Fibroblast of lung (primary cell): ENCODE results near the gene RASSF3. TPM values are rescaled to one million over a fixed set of nuclear protein-coding genes. Genes with fewer than 3 reads are reported as not detected.

Source experiments
- DNase-seq, 2 donors: peaks; one replicate each; pipeline versions ENCODE4 v3.0.0 to v3.0.0-alpha.2; 2010; ENCODE audit warnings: low read depth in 2 of 2
- H2AFZ ChIP-seq: 2 replicates; pipeline ENCODE4 v1.5.1; 2012; ENCODE audit warnings: low read length, control low read depth, inconsistent platforms
- H3K27ac ChIP-seq: 2 replicates; pipeline ENCODE4 v1.5.1; 2011; ENCODE audit warnings: low read length, control low read depth; ENCODE audit not compliant: insufficient read depth
- H3K27me3 ChIP-seq: 2 replicates; pipeline ENCODE4 v1.5.1; 2011; ENCODE audit warnings: mild to moderate bottlenecking, low read length; ENCODE audit not compliant: control insufficient read depth, insufficient read depth
- H3K36me3 ChIP-seq: 2 replicates; pipeline ENCODE4 v1.5.1; 2011; ENCODE audit warnings: low read length; ENCODE audit not compliant: control insufficient read depth, insufficient read depth
- H3K4me1 ChIP-seq: 2 replicates; pipeline ENCODE4 v1.5.1; 2011; ENCODE audit warnings: low read length; ENCODE audit not compliant: control insufficient read depth, insufficient read depth; ENCODE audit errors: extremely low read depth
- H3K4me2 ChIP-seq: 2 replicates; pipeline ENCODE4 v1.5.1; 2011; ENCODE audit warnings: low read length, control low read depth; ENCODE audit not compliant: insufficient read depth; ENCODE audit errors: extremely low read depth
- H3K4me3 ChIP-seq, 4 experiments: fragments of 200-600 bp in 1 of 4; sonication (generic) in 1 of 4; replicated peaks in 1 of 4; 2 replicates each; pipeline ENCODE4 v1.5.1; 2011 to 2016; ENCODE audit warnings: low read length in 4 of 4, low read depth in 3 of 4, mild to moderate bottlenecking in 3 of 4, control low read depth in 2 of 4, inconsistent platforms in 1 of 4, mixed read lengths in 1 of 4; ENCODE audit not compliant: insufficient read depth in 1 of 4; ENCODE audit errors: control extremely low read depth in 1 of 4
- H3K79me2 ChIP-seq: 2 replicates; pipeline ENCODE4 v1.5.1; 2012; ENCODE audit warnings: mild to moderate bottlenecking, low read length, inconsistent platforms; ENCODE audit not compliant: control insufficient read depth, insufficient read depth
- H3K9ac ChIP-seq: 2 replicates; pipeline ENCODE4 v1.5.1; 2011; ENCODE audit warnings: mild to moderate bottlenecking, low read length, control low read depth; ENCODE audit not compliant: insufficient read depth
- H3K9me3 ChIP-seq: 2 replicates; pipeline ENCODE4 v1.5.1; 2012; ENCODE audit warnings: low read depth, low read length; ENCODE audit not compliant: control insufficient read depth, insufficient read depth
- H4K20me1 ChIP-seq: 2 replicates; pipeline ENCODE4 v1.5.1; 2011; ENCODE audit warnings: low read length; ENCODE audit not compliant: control insufficient read depth, insufficient read depth; ENCODE audit errors: extremely low read depth
- EZH2 ChIP-seq: IDR thresholded peaks from 2 replicates; pipeline ENCODE4 v1.5.1; 2012; ENCODE audit warnings: low read length, control low read depth, mild to moderate bottlenecking; ENCODE audit errors: missing control alignments
- polyA plus RNA-seq, 2 donors: library from polyadenylated mRNA; depleted of rRNA in 1 of 2; stranded (reverse) in 1 of 2; unstranded in 1 of 2; fragments of >200 nt; gene quantifications; 2 replicates each; pipeline ENCODE4 v1.2.1, GENCODE V29; 2011 to 2012; ENCODE audit warnings: missing spikeins in 1 of 2
- total RNA-seq: library from RNA; depleted of rRNA; stranded (reverse); fragments of >200 nt; gene quantifications from 2 replicates; pipeline ENCODE4 v1.2.1, GENCODE V29; 2014
- TF ChIP-seq, protein P1 (sequence below), 2 donors: IDR thresholded peaks in 1 of 2; conservative IDR thresholded peaks in 1 of 2; 1 replicate in 1 of 2; 2 replicates in 1 of 2; pipeline ENCODE4 v1.5.1; 2011 to 2012; ENCODE audit warnings: low read length in 2 of 2, control low read depth in 1 of 2, inconsistent platforms in 1 of 2, low read depth in 1 of 2, mild to moderate bottlenecking in 1 of 2

The RASSF3 gene
- total and polyA plus RNA-seq, 2 donors (not counting 1 experiment from before 2014, with no cell fraction given) = 37.7 to 45.9 TPM

DNA sequence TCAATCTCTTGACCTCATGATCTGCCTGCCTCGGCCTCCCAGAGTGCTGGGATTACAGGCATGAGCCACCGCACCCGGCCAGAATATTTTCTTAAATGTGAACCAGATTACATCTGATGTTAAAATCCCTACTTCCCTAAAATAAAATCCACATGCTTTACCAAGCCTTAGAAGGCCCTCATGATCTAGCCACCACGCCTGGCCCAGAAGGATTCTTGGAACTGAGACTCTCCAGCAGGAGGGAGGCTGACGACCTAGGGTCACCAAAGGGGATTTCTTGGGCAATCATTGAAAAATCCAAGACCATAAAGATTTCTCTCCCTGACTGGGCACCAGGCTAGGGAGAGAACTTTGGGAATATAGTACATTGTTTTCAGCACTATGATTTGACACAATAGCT lies 25.2 kb upstream of the RASSF3 start:
- Histone ChIP-seq H3K27me3 (no peaks in the 10 kb centered on the region), H3K27ac (no peak overlapping the region), H2AFZ (no peak overlapping the region), H3K4me2 (no peak overlapping the region), H3K4me3 (no peak overlapping the region), H3K36me3 (no peaks in the 10 kb centered on the region), H3K9me3 (no peaks in the 10 kb centered on the region), H4K20me1 (no peaks in the 10 kb centered on the region), H3K9ac (no peak overlapping the region), H3K4me1 (peaks cover 8% of the 10 kb centered on the region), H3K79me2 (no peaks in the 10 kb centered on the region)
- no peak for DNase-seq
- TF ChIP-seq EZH2 = no peak
- TF ChIP-seq, protein P1, sequence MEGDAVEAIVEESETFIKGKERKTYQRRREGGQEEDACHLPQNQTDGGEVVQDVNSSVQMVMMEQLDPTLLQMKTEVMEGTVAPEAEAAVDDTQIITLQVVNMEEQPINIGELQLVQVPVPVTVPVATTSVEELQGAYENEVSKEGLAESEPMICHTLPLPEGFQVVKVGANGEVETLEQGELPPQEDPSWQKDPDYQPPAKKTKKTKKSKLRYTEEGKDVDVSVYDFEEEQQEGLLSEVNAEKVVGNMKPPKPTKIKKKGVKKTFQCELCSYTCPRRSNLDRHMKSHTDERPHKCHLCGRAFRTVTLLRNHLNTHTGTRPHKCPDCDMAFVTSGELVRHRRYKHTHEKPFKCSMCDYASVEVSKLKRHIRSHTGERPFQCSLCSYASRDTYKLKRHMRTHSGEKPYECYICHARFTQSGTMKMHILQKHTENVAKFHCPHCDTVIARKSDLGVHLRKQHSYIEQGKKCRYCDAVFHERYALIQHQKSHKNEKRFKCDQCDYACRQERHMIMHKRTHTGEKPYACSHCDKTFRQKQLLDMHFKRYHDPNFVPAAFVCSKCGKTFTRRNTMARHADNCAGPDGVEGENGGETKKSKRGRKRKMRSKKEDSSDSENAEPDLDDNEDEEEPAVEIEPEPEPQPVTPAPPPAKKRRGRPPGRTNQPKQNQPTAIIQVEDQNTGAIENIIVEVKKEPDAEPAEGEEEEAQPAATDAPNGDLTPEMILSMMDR (conservative IDR thresholded peaks at IDR 0.05 in 1 of 2, IDR thresholded peaks at IDR 0.05 in 1 of 2; ENCODE audit: low read depth in 1 of 2, low read length in 2 of 2) = no peak

DNA sequence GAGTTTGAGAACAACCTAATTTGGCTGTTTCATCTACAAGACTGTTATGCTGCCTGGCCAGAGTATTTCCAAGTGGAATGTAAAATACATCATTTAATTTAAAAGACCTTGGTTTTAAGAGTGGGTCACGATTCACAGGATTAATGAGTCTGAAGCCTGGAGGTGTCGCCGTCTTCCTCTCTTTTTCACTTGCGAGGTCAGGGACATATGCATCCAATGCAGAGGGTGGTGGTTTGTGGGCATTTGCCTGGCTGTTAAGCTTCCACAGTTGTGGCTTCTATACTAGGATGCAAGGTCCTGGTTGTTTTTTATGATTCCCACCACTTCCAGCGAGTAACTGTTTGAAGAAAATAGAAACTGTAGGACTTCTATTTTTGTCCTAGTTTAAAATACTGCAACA lies 22.8 kb upstream of the RASSF3 start:
- TF ChIP-seq, protein P1 (conservative IDR thresholded peaks at IDR 0.05 in 1 of 2, IDR thresholded peaks at IDR 0.05 in 1 of 2; ENCODE audit: low read depth in 1 of 2, low read length in 2 of 2) = no peak
- TF ChIP-seq EZH2 = no peak
- no peak overlapping the region for H3K9ac ChIP-seq
- H3K27ac ChIP-seq = no peak overlapping the region

DNA sequence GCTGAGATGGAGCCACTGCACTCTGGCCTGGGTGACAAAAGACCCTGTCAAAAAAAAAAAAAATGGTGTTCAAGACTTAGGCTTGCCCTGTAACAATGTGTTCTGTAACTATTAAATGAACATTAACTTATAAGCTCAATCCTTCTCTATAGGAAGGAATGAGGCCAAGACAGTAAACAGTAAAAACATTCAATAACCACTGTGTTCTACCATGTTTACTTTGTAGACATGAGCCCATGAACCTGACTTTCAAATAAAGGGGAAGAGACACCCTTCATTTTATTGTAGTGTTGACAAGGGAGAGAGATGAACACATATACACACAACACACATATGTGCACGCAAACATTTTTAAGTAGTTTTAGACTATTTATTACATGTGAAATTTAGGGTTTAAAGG lies 20.1 kb upstream of the RASSF3 start:
- H3K4me2 ChIP-seq = no peak overlapping the region
- H3K9me3 ChIP-seq = no peaks in the 10 kb centered on the region
- no peak overlapping the region for H3K9ac ChIP-seq
- H3K27ac ChIP-seq = no peak overlapping the region
- H4K20me1 ChIP-seq = no peaks in the 10 kb centered on the region
- no peak for DNase-seq
- H3K4me1 ChIP-seq = no peaks in the 10 kb centered on the region
- TF ChIP-seq, protein P1 (conservative IDR thresholded peaks at IDR 0.05 in 1 of 2, IDR thresholded peaks at IDR 0.05 in 1 of 2; ENCODE audit: low read depth in 1 of 2, low read length in 2 of 2) = no peak
- no peak for TF ChIP-seq EZH2
- no peak overlapping the region for H3K4me3 ChIP-seq
- H3K36me3 ChIP-seq = no peaks in the 10 kb centered on the region
- no peaks in the 10 kb centered on the region for H3K79me2 ChIP-seq
- no peaks in the 10 kb centered on the region for H3K27me3 ChIP-seq
- H2AFZ ChIP-seq = no peak overlapping the region

More for the DNA sequence above, 22.8 kb upstream of the RASSF3 start:
- no peaks in the 10 kb centered on the region for H3K9me3 ChIP-seq
- H2AFZ ChIP-seq = no peak overlapping the region
- no peaks in the 10 kb centered on the region for H4K20me1 ChIP-seq
- H3K36me3 ChIP-seq = no peaks in the 10 kb centered on the region
- no peak for DNase-seq
- H3K27me3 ChIP-seq = no peaks in the 10 kb centered on the region
- H3K4me2 ChIP-seq = no peak overlapping the region
- no peaks in the 10 kb centered on the region for H3K79me2 ChIP-seq
- H3K4me3 ChIP-seq = no peak overlapping the region
- H3K4me1 ChIP-seq = peaks cover 8% of the 10 kb centered on the region
